Right renal pelvis (tissue), 4 donors: ENCODE results near the gene FAM120AOS. TPM values are rescaled to one million over a fixed set of nuclear protein-coding genes. Genes with fewer than 3 reads are reported as not detected.

Source experiments
- DNase-seq, 4 donors: peaks; one replicate each; pipeline ENCODE4 v3.0.0-alpha.2; 2013; ENCODE audit warnings: low read depth in 4 of 4, low spot score in 3 of 4, missing footprints in 1 of 4
- polyA plus RNA-seq, 4 donors: library from polyadenylated mRNA; unstranded; fragments of 120-200 nt; gene quantifications; one replicate each; pipeline ENCODE4 v1.2.1, GENCODE V29; 2013; ENCODE audit not compliant: insufficient read length in 4 of 4

The FAM120AOS gene
- polyA plus RNA-seq, 4 donors, result 62.3 to 69.6 (median 67.1) TPM

DNA sequence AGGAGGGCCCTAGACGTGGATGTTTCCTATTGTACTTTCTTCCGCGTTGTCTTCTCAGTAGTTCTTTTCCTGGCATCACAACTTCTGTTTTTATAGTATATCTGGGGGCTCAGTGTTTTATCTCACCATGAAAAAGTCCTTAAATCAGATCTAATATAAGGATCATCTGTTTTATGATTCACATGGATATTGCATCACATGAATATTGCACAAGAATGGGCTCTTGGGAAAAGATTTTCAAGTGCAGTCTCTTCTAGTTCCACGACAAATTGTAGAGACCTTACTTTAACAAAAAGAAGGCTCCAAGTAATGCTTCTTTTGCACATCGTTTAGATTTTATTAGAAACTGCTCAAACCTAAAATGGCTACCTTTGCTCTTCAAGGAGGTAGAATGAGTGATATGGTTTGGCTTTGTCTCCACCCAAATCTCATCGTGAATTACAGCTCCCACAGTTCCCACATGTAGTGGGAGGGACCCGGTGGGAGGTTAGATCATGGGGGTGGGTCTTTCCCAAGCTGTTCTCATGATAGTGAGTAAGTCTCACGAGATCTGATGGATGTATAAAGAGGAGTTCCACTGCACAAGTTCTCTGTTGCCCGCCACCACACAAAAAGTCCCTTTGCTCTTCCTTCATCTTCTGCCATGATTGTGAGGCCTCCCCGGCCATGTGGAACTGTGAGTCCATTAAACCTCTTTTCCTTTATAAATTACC is 55.6 kb downstream of the FAM120AOS start:
- no peak for DNase-seq

Other genes starting within 250 kb of the FAM120AOS start
- 10 to 100 TPM; 76.2 to 85.7 (median 79.5) TPM for gene FAM120A, start 1.9 kb downstream of the FAM120AOS start, polyA plus RNA-seq
- gene PHF2, start 123.0 kb upstream of the FAM120AOS start, polyA plus RNA-seq, result 10 to 100 TPM; 41.7 to 43.9 (median 43.0) TPM